Right lung (tissue), 5 donors: ENCODE results near the gene FAM184B. TPM values are rescaled to one million over a fixed set of nuclear protein-coding genes. Genes with fewer than 3 reads are reported as not detected.

Experiments
- DNase-seq, 2 donors: peaks; one replicate each; pipeline ENCODE4 v3.0.0-alpha.2; 2013
- polyA plus RNA-seq, 5 donors: library from polyadenylated mRNA; unstranded; fragments of 120-200 nt; gene quantifications; one replicate each; pipeline versions ENCODE4 v1.2.1 to v1.2.3, GENCODE V29; 2013; ENCODE audit warnings: inconsistent platforms in 1 of 5, low replicate concordance in 1 of 5; ENCODE audit not compliant: insufficient read length in 5 of 5, insufficient read depth in 1 of 5

FAM184B gene
- polyA plus RNA-seq, 5 donors: 0.13 to 0.33 (median 0.22) TPM

DNA sequence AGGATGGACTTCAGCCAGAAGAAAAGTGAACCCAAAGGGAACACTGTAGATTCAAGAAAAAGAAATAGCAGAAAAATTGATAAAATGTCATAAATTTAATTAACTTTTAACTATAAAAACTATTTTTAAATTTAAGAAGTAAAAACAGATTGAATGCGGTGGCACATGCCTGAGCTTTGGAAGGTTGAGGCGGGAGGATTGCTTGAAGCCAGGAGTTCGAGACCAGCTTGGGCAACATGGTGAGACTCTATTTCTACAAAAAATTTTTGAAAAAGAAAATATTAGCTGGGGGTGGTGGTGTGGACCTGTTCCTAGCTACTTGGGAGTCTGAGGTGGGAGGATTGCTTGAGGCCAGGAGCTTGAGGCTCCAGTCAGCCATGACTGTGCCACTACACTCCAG, 3.0 kb downstream of the FAM184B start:
- DNase-seq: no peak

DNA sequence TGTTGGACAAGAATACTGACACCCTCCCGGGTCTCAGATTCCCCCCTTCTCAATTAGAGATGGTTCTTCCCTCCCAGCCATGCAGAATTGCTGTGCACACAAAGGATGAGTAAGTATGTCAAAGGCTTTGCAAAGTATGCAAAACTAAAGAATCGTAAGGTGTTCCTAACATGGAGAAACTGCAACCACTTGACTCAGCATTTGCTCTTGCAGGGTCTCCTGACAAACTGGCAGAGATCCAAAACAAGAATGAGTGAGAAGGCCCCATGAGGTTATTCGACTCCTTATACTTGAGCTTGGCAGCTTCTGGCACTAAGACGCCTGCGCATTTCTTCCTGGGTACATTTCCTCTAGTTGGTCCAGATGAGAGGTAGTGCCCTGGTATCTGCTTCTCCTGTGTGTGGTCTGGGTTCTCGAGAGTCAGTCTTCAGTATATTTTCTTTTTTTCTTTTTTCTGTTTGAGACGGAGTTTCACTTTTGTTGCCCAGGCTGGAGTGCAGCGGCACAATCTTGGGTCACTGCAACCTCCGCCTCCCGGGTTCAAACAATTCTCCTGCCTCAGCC, 8.2 kb downstream of the FAM184B start:
- DNase-seq: peak in 1 of 2 donors; percentile 12

DNA sequence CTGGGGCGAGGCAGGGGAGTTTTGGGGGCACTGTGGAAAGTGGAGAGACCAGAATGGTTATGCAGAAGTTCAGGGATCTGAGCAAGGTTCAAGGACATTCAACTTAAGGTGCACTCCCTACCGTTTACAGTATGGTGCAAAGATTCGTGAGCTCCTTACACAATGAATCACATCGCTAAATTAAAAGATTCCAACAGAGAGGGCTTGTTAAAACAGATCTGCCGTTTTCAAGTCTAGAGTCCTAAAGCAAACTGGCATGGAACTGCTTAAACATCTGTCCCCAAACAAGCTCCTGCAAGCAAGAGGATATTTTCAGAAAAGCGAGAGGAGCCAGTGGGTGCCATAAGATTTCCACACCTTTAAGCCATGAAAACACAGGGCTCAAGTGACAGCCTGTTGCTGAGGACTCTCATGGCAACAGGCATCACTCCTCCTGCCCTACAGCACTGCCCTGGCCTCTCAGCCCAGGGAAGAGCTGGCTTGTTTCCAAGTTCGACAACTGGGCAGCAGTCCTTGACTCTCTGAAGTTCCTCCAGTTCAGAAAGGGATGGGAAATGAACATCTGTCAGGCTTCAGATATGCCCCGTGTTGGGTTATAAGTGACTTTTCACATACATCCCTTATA, 10.0 kb downstream of the FAM184B start:
- no peak for DNase-seq

DNA sequence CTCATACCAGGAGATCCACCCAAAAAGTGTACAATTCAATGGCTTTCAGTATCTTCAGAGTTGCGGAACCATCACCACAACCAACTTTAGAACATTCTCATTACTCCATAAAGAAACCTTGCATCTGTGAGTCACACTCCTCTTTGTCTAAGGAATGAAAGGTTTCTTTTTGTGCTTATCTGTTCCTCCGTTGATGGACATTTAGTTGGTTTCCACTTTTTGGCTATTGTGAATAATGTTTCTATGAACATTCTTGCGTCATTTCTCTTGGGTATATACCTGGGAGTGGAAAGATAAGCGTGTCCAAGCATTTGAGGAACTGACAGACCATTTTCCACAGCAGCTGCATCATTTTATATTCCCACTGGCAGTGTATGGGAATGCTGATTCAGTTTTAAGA, 10.6 kb downstream of the FAM184B start:
- DNase-seq: no peak

DNA sequence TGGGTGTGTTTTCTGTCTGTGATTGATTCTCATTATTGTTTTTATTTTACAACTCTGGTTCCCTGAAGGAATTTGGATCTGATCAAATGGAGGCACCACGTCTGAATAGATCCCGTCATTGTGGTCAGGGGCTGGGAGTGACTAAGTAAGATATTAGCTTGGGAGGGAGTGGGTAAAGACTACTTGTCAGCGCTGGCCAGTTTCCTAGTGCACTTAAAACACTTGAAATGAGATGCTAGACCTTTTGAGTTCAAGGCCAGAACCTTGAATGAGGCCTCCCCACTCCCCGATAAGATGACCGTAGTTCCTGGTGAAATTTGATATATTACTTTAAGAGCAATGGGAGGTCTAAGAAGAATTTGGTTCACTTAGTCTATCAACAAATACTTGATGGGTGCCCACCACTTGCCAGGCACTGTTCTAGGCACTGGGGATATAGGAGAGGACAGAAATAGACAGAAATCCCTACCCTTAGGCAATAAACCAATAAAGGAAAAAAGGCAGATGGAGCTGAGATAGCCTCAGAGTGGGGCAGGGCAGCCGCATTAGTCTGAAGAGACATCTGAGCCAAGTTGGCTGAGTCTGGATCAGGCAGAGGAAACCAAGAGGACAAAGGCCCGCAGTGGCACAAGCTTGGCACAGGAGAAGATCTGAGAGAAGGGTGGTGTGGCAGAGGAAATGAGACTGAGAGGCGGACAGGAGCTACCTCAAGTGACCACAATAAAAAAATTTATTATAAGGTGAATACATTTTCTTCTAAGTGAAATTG, 11.8 kb downstream of the FAM184B start:
- no peak for DNase-seq

DNA sequence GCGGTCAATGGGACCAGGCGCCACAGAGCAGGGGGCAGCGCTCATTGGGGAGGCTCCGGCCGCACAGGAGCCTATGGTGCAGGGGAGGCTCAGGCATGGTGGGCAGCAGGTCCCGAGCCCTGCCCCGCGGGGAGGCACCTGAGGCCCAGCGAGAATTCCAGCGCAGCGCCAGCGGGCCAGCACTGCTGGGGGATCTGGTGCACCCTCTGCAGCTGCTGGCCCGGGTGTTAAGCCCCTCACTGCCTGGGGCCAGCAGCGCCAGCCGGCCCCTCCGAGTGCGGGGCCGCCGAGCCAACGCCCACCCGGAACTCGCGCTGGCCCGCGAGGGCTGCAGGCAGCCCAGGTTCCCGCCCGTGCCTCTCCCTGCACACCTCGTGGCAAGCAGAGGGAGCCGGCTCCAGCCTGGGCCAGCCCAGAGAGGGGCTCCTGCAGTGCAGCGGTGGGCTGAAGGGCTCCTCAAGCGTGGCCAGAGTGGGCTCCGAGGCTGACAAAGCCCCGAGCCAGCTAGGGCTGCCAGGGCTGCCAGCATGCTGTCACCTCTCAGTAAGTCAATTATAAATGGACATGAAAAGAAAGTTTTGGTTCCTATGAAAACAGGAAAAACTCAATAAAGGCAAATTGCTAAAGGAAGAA, 14.5 kb downstream of the FAM184B start:
- no peak for DNase-seq

DNA sequence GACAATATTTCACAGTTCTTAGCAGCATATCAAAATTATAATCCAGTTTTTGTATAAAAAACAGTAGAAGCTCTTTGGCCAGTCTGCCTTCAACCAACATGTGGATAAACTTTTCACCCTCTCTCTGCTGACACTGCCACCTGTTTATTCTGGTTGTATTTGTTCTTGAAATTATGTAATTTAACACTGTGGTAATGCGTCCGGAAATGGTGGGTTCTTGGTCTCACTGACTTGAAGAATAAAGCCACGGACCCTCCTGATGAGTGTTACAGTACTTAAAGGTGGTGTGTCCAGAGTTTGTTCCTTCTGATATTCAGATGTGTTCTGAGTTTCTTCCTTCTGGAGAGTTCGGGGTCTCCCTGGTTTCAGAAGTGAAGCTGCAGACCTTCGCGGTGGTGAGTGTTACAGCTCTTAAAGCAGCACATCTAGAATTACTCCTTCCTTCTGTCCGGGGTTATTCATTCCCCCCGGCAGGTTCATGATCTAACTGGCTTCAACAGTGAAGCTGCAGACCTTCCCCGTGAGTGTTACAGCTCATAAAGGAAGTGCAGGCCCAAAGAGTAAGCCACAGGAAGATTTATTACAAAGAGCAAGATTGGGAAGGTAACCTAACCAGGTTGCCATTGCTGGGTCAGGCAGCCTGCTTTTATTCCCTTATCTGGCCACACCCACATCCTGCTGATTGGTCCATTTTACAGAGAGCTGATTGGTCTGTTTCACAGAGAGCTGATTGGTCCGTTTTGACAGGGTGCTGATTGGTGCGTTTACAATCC, 15.7 kb downstream of the FAM184B start:
- DNase-seq: no peak

DNA sequence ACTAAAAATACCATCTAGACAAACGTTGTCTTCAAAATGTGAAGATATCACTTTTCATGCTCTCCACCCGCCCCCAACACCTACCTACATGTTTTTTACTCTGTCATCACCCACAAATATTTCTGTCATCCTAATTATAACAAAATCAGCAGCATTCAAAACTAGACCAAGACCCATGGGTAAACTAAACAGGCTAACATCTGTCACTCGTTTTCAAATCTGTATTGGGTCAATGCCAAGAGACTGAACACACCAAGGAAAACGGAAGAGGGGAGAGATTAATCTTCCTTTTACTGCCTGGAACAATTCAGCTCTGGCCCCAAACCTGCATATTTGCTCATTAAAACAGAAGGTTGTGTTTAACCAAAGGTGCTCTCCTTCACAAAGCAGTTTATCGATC, 17.5 kb downstream of the FAM184B start:
- DNase-seq: no peak

DNA sequence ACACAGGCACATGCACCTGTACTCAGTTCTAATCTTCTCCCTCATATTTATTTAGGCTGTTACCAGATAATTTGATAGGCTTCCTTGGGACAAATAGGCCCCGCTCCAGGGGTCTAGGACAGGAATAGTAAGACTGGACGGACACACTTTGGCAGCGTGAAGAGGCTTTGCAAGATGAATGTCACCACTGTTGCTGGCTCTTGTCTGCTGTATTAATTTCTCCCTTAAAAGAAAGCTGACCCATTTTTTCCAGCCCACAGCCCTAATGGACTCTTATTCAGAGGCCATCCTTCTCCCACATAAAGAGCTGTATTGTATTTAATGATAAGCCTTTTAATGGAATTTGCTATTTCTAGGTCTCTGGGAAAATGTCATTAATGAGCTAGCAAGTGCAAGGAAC, 18.0 kb downstream of the FAM184B start:
- no peak for DNase-seq

DNA sequence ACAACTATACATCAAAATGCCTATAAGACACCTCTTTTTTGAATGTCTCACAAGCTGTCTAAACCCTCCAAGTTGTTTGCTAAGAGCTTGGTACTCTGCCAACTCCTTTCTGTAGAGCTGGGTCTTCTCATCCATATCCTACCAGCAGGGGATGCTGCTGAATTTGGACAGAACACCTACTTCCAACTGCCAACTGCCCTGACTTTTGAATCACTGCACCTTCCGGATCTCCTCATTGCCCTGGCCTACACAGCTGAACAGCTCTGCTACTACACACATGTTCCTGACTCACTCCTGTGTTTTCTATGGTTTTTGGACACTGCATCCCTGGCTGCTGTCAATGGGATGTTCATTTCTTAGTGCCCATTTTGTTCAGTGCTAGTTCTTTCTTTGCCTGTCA, 18.7 kb downstream of the FAM184B start:
- DNase-seq: no peak

DNA sequence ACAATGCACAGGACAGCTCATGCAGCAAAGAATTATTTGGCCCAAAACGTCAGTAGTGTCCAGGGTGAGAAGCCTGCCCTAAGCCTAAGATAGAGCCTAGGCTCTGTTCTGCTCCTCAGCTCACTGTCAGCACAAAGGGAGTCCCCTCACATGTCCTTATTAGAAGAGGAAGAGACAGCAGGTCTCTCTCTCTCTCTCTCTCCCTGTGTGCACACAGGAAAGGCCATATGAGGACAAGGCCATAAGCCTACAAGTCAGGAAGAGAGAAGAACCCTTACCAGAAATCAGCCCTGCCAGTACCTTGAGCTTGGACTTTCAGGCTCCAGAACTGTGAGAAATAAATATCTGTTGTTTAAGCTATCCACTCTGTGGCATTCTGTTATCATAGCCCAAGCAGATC, 20.4 kb downstream of the FAM184B start:
- DNase-seq: no peak

DNA sequence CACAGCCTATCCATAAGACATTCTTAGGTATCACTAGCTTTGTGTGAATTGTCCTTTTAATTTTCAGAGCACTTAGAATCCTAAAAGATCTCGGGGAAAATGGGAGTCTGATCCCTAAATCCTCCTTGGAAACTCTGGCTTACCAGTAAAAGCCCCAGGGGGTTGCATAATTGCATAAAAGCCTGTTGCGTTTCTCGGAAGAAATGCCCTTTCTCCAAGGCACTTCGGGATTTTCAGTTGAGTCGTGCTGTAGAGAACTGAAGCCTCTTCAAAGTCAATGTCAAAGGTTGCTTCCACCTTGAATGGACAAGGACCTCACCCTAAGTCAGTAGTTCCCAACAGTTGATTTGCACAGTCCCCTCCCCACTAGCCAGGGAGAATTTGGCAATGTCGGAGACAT, 20.8 kb downstream of the FAM184B start:
- no peak for DNase-seq

DNA sequence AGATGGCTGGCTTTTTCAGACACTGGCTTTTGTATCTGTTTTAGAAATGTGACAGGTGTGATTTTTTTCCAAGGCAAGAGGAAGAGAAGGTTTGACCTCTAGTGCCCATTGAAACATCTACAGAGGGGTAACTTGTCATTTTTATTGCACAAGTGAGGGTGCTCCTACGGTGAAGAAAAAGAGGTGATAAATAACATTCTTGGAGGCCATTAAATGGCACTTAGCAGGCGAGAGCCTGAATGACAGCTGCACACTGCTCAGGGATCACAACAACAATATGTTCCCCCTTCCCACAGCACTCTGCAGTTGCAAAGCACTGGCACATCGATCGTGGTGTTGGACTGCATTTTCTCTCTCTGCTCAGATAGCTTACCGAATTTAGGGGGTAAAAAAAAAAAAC, 22.9 kb downstream of the FAM184B start:
- DNase-seq: no peak

DNA sequence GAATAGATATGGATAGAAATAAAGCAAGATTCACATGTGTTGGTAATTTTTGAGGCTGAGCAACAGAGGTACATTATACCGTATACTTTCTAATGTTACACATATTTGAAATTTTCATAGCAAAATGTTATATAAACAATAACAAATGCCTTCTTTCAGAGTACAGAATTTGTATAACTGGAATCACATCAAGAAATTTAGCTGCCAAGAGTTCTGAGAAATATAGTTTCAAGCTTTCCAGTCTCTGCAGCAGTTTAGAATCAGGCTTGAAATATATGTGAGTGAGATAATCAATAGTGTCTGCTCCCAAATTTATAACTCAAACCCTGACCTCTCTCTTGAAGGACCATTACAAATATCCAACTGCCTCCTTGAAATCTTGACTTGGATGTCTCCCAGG, 23.8 kb downstream of the FAM184B start:
- DNase-seq: no peak

DNA sequence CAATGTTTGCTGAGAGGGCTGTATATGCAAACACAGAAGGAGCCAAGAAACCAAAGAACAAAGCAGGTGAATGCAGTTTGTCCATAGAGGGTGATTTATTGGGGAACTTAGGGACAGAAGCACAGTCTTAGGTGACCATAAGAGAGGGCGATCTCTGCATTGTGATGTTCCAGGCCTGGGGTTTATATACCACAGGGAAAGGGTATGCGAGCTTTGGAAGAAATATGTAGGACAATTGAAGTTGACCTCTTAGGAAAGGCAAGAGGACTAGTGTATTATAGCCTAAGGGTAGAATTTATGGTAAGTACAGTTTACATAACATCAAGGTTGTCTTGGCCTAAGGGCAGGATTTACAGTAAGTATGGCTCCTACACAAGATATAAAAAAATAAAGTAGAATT, 27.8 kb downstream of the FAM184B start:
- no peak for DNase-seq

DNA sequence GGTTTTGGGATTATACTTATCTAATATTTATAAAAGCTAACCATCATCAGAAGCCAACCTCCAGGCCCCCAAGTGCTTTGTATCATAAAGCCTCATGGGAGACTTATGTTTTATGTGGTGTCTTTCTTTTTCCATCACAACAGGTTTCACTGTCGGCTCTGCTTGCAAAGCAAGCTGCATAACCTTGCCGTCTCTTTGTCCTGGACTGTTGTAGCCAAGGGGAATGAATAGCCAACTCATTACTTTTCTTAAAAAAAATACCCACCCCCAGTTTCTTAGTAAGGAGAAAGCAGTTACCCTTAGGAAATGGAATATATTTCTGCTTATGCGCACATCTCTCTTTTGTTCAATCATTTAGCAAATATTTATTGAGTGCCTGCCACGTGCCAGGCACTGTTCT, 40.7 kb downstream of the FAM184B start:
- no peak for DNase-seq

DNA sequence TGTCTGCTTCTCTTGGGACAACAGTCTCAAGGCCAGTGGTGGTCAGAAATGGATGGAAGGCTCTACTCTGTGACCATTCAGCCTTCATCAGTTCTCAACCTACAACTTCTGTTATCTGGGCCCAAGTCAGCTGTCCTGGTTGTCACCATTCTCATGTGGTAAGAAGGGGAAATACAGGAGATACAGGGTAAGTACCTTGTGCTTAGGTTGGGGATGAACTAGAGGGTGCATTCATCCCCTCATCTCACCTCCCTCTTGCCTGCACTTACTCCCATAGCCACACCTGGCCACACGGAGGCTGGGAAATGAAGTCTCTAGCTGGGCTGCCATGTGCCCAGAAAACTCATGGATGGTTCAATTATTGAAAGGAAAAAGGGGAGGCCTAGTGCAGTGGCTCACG, 44.9 kb downstream of the FAM184B start:
- DNase-seq: no peak

DNA sequence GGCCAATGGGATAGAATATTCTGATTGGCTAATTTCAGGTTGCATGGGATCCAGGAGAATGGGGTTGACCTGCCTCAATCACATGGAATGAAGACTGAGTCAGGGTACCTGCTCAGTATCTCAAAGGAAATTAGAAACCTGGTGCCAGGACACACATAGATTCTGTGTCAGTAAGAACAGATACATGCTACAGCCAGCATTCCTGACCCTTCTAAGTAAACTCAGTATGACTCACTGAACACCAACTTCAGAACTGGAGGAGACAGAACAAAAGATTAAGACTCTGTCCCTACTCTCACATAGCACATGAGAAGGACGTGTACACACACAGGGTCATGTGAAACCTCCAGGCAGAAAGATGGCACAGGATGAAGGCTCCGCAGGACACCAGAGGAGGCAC, 54.5 kb downstream of the FAM184B start:
- no peak for DNase-seq

DNA sequence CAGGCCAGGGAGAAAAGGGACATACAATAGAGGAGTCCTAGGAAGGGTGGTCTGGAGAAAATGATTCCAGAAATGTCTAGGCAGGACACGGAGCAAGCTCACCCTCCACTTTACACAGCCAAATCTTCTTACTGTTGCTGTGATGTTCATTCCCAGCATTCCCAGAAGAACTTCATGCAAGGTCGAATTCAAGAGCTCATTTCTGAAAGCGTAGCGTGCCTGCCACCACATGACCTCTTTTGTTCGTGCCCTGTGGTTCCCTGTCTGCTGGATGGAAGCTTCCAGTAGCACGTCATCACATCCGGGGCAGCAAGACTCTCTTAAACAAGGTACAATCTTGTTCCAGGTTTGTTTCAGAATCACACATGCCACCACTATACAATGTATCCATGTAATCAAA, 57.8 kb downstream of the FAM184B start:
- no peak for DNase-seq

DNA sequence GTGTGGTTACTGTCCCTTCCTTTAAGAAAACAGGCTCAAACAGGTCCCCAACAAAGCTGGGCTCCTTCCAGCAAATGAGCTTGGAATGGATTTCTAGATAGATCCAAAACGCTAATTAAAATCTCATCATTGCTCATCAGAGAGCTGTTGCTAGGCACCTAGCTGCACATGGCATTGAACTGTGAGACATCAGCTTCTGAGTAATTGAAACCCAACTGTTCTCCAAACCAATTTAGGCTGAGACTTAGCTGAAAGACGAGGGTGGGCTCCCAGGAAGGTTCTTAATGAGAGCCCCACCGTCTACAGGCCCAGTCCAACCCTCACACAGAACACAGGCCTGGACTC, 59.1 kb downstream of the FAM184B start:
- no peak for DNase-seq

DNA sequence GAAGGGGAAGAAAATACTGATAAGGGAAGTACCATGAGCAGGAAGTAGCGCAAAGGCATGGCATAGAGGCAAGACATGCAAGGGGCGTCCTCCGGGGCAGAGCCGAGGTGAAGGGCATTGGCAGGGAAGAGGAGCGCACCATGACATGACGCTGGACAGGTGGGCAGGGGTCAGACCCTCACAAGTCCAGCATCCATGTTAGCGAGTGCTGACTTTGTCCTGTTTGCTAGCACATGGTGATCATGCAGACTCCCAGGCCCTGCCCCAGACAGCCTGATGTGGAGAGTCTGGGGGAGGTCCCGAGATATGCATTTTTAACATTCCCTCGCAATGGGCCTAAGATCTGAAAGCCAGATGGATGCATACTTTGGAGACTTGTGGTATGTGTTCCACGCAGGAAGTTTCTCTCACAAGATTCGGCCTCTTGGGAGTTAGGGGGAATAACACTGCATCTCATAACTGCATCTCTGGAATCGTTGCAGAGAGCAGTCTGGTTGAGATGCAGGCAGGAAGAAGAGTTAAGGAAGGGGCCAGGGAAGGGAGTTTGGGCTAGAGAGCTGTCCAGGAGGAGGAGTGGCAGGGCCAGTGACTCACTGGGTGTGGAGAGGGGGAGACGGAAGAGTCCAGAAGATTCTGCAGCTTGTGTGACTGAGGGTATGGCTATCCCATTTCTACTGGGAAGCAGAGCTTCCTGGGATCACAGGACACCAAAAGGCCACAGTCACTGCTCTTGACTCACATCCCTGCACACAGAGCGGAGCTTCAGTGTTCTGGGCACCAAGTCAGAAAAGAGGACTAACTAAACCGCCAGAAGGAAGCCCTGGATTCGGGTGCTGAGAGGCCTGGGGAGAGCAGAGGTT, 59.7 kb downstream of the FAM184B start:
- no peak for DNase-seq
